H1 (cell line): ENCODE measurements around the gene HIVEP2. TPM values are rescaled to one million over a fixed set of nuclear protein-coding genes. Genes with fewer than 3 reads are reported as not detected.

Source experiments
- CHD7 ChIP-seq: fragments of 300-600 bp; sonication (generic); IDR thresholded peaks from 2 replicates; pipeline ENCODE4 v1.7.1; 2012; ENCODE audit warnings: low read length, moderate library complexity, mild to moderate bottlenecking, inconsistent platforms; ENCODE audit not compliant: insufficient replicate concordance
- TAF1 ChIP-seq: IDR thresholded peaks from 2 replicates; pipeline ENCODE4 v1.6.1; 2011; ENCODE audit warnings: mild to moderate bottlenecking, low read depth, low read length
- polyA plus RNA-seq, 7 experiments: library from polyadenylated mRNA; depleted of rRNA in 3 of 7; stranded (reverse) in 5 of 7; unstranded in 2 of 7; fragments of >200 nt in 5 of 7; fragments of 200-250 nt in 2 of 7; gene quantifications; 1 replicate in 5 of 7; 2 replicates in 1 of 7; 4 replicates in 1 of 7; pipeline versions ENCODE4 v1.2.1 to v1.2.3, GENCODE V29; 2011 to 2013; ENCODE audit warnings: missing spikeins in 2 of 7, mixed read lengths in 2 of 7
- total RNA-seq: library from RNA; stranded (reverse); fragmentation: NEBNext Ultra II Directional; extraction: Animal tissue kit (Norgen Biotek cat#: 25700); gene quantifications from 2 replicates; pipeline ENCODE4 v1.2.1, GENCODE V29; 2021

HIVEP2 gene
- total and polyA plus RNA-seq, 2 of the 8 experiments (the other 6 are each of a cell fraction or from before 2014, with no cell fraction given): 2.2 to 6.1 TPM

GRCh38 chr6:142705054-142705453 lies 239.9 kb downstream of the HIVEP2 start (continued):
- TF ChIP-seq CHD7 (no peak), TAF1 (no peak)
